ENCODE results near the gene CYSLTR2.

- TF ChIP-seq CTCF (conservative IDR thresholded peaks at IDR 0.05) (no peak), ZFX (IDR thresholded peaks at IDR 0.05) (no peak)
Measured at GRCh38 chr13:48662226-48662625, 8.5 kb downstream of the CYSLTR2 start.
